Neural cell (in vitro differentiated cells): ENCODE data around the gene MARF1. TPM values are rescaled to one million over a fixed set of nuclear protein-coding genes. Genes with fewer than 3 reads are reported as not detected.
"Not testable (repeated sequence)": the region's sequence is repeated elsewhere in the genome, so short reads cannot be mapped to it uniquely, and the experiment has no call there.

Experiments used
- H2AFZ ChIP-seq: fragments of 200-600, 300-800 bp; sonication (generic), shearing (Covaris generic); 2 replicates; pipeline ENCODE4 v1.6.0; 2014; ENCODE audit warnings: low read depth, mild to moderate bottlenecking, antibody characterized with exemption, low read length, moderate library complexity
- H3F3A ChIP-seq: fragments of 200-600 bp; shearing (Covaris generic); 2 replicates; pipeline ENCODE4 v1.6.1; 2016; ENCODE audit warnings: mild to moderate bottlenecking, moderate library complexity, mixed read lengths, antibody characterized with exemption, low read length; ENCODE audit not compliant: insufficient read depth, poor library complexity, severe bottlenecking
- H3K27ac ChIP-seq: fragments of 200-600, 300-800 bp; sonication (generic), shearing (Covaris generic); 2 replicates; pipeline ENCODE4 v1.5.1; 2014; ENCODE audit warnings: mild to moderate bottlenecking, low read length, moderate library complexity
- H3K27me3 ChIP-seq: fragments of 300-800, 200-600 bp; sonication (generic), shearing (Covaris generic); 2 replicates; pipeline ENCODE4 v1.6.0; 2014; ENCODE audit warnings: mild to moderate bottlenecking, low read depth, low read length, moderate library complexity; ENCODE audit not compliant: insufficient read depth
- H3K36me3 ChIP-seq: fragments of 300-800, 200-600 bp; sonication (generic), shearing (Covaris generic); 2 replicates; pipeline ENCODE4 v1.5.1; 2014; ENCODE audit warnings: mild to moderate bottlenecking, antibody characterized with exemption, low read length, moderate library complexity; ENCODE audit not compliant: insufficient read depth
- H3K4me2 ChIP-seq: fragments of 300-800, 200-600 bp; sonication (generic), shearing (Covaris generic); 2 replicates; pipeline ENCODE4 v1.6.0; 2014; ENCODE audit warnings: mild to moderate bottlenecking, low read length
- H3K4me3 ChIP-seq: fragments of 300-800, 200-600 bp; sonication (generic), shearing (Covaris generic); 2 replicates; pipeline ENCODE4 v1.5.1; 2014; ENCODE audit warnings: mild to moderate bottlenecking, low read length, moderate library complexity
- H3K79me2 ChIP-seq: fragments of 200-600 bp; shearing (Covaris generic); replicated peaks from 2 replicates; pipeline ENCODE4 v1.6.0; 2014; ENCODE audit warnings: mild to moderate bottlenecking, low read length, moderate library complexity; ENCODE audit not compliant: insufficient read depth
- H3K9ac ChIP-seq: fragments of 300-800, 200-600 bp; sonication (generic), shearing (Covaris generic); 2 replicates; pipeline ENCODE4 v1.6.1; 2016; ENCODE audit warnings: mild to moderate bottlenecking, low read length, mixed read lengths
- H3K9me2 ChIP-seq: fragments of 200-600 bp; shearing (Covaris generic); 2 replicates; pipeline ENCODE4 v1.6.1; 2016; ENCODE audit warnings: mild to moderate bottlenecking, low read length, mixed read lengths; ENCODE audit not compliant: insufficient read depth
- H3K9me3 ChIP-seq: fragments of 200-600, 300-800 bp; sonication (generic), shearing (Covaris generic); 2 replicates; pipeline ENCODE4 v1.6.1; 2016; ENCODE audit warnings: mild to moderate bottlenecking, mixed run types, low read length, moderate library complexity, mixed read lengths
- H4K20me1 ChIP-seq: fragments of 200-600 bp; shearing (Covaris generic); 2 replicates; pipeline ENCODE4 v1.6.1; 2016; ENCODE audit warnings: mild to moderate bottlenecking, mixed run types; ENCODE audit not compliant: insufficient read depth
- CTCF ChIP-seq: fragments of 450-650 bp; IDR thresholded peaks from 2 replicates; pipeline ENCODE4 v1.5.1; 2014; ENCODE audit warnings: antibody characterized with exemption, mild to moderate bottlenecking, moderate library complexity; ENCODE audit not compliant: poor library complexity, severe bottlenecking
- EP300 ChIP-seq: fragments of 450-650 bp; conservative IDR thresholded peaks from 2 replicates; pipeline ENCODE4 v1.6.1; 2014; ENCODE audit warnings: antibody characterized with exemption, mild to moderate bottlenecking, moderate library complexity; ENCODE audit not compliant: poor library complexity, severe bottlenecking
- EZH2 ChIP-seq: fragments of 200-600, 300-800 bp; shearing (Covaris generic), sonication (generic); IDR thresholded peaks from 2 replicates; pipeline ENCODE4 v1.6.1; 2014; ENCODE audit warnings: antibody characterized with exemption, low read length, borderline replicate concordance, mild to moderate bottlenecking; ENCODE audit not compliant: insufficient read depth, poor library complexity, severe bottlenecking
- MXI1 ChIP-seq: fragments of 450-650 bp; conservative IDR thresholded peaks from 2 replicates; pipeline ENCODE4 v1.6.1; 2014; ENCODE audit warnings: antibody characterized with exemption, mild to moderate bottlenecking; ENCODE audit not compliant: poor library complexity, severe bottlenecking
- POLR2AphosphoS5 ChIP-seq: IDR thresholded peaks from 2 replicates; pipeline ENCODE4 v1.6.1; 2012
- RAD21 ChIP-seq: fragments of 450-650 bp; conservative IDR thresholded peaks from 2 replicates; pipeline ENCODE4 v1.6.1; 2014; ENCODE audit warnings: antibody characterized with exemption, mild to moderate bottlenecking, moderate library complexity
- SMC3 ChIP-seq: fragments of 450-650 bp; conservative IDR thresholded peaks from 2 replicates; pipeline ENCODE4 v1.6.1; 2014; ENCODE audit warnings: antibody characterized with exemption, mild to moderate bottlenecking, moderate library complexity; ENCODE audit not compliant: poor library complexity
- TAF1 ChIP-seq: IDR thresholded peaks from 2 replicates; pipeline ENCODE4 v1.6.1; 2012; ENCODE audit warnings: low read depth
- polyA plus RNA-seq: library from polyadenylated mRNA; depleted of rRNA; stranded (reverse); fragments of >200 nt; gene quantifications from 2 replicates; pipeline ENCODE4 v1.2.3, GENCODE V29; 2014

Gene MARF1
- polyA plus RNA-seq, 1 donor from 2014 or later, result 23.2 TPM

- Histone ChIP-seq H3K79me2 (no peaks in the 10 kb centered on the region), H3K4me2 (no peak overlapping the region), H3K27me3 (no peaks in the 10 kb centered on the region), H2AFZ (no peak overlapping the region), H3K36me3 (peaks cover 5% of the 10 kb centered on the region), H4K20me1 (no peaks in the 10 kb centered on the region), H3K27ac (no peak overlapping the region), H3K9me3 (no peaks in the 10 kb centered on the region), H3K9ac (no peak overlapping the region), H3F3A (no peaks in the 10 kb centered on the region), H3K9me2 (no peaks in the 10 kb centered on the region), H3K4me3 (no peak overlapping the region)
- TF ChIP-seq CTCF (no peak), MXI1 (no peak), EP300 (no peak), EZH2 (no peak), POLR2AphosphoS5 (no peak), RAD21 (no peak), SMC3 (no peak), TAF1 (no peak)
These were observed 71.4 kb downstream of the MARF1 start for GRCh38 chr16:15571557-15571956.

DNA sequence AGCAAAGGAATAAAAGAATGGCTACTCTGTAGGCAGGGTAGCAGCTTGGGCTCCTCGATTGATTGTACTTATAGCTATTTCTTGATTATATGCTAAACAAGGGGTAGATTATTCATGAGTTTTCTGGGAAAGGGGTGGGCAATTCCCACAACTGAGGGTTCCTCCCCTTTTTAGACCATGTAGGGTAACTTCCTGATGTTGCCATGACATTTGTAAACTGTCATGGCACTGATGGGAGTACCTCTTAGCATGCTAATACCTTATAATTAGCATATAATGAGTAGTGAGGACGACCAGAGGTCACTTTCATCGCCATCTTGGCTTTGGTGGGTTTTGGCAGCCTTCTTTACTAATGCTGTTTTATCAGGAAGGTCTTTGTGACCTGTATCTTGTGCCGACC, 72.3 kb downstream of the MARF1 start:
- H3K4me3 ChIP-seq, H3K9ac ChIP-seq, H3K9me2 ChIP-seq, H3F3A ChIP-seq, H3K36me3 ChIP-seq, H3K27ac ChIP-seq, H4K20me1 ChIP-seq, H3K27me3 ChIP-seq, H3K79me2 ChIP-seq, H3K4me2 ChIP-seq, H3K9me3 ChIP-seq, H2AFZ ChIP-seq: not testable (repeated sequence)

DNA sequence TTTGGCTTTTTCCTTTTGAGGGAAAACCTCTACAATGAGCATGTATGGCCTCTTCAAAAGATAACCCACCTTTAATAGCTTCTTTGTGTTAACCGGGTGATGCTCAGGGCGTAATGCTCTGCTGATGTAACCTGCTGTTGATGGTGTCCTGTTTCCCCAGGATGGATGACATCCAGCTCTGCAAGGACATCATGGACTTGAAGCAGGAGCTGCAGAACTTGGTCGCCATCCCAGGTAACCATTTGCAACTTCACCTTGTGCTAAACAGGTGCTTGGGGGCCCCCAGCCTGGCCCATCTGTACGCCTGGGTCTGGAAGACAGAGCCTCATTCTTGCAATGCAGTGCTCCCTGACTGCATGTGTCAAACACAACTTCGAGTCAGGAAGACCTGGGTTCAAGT, 75.1 kb downstream of the MARF1 start:
- no peak overlapping the region for H3K27ac ChIP-seq
- no peaks in the 10 kb centered on the region for H3F3A ChIP-seq
- TF ChIP-seq SMC3, result no peak
- no peaks in the 10 kb centered on the region for H3K9me2 ChIP-seq
- H3K4me2 ChIP-seq, result no peak overlapping the region
- no peak overlapping the region for H2AFZ ChIP-seq
- H3K79me2 ChIP-seq, result no peaks in the 10 kb centered on the region
- H3K9me3 ChIP-seq, result no peaks in the 10 kb centered on the region
- H3K9ac ChIP-seq, result no peak overlapping the region
- no peaks in the 10 kb centered on the region for H4K20me1 ChIP-seq
- no peaks in the 10 kb centered on the region for H3K27me3 ChIP-seq
- H3K4me3 ChIP-seq, result no peak overlapping the region
- peaks cover 5% of the 10 kb centered on the region for H3K36me3 ChIP-seq

DNA sequence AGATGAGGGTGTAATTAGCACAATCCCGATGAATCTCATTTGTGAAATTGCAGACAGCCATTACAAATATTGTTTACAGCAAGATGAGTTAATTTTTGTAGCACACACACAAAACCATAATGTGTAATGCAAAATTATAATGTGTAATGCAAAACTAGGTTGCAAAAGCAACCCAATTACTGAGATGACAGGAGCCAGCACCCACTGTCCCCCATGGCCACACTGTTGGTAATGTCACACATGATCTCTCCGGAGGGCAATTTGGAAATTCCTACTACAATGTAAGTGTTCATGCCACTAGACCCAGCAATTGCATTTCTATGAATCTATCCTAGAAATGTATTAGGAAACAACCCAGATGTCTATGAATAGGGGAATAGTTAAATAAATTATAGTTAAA, 76.9 kb downstream of the MARF1 start:
- Histone ChIP-seq H3K9me2 (no peaks in the 10 kb centered on the region), H3F3A (no peaks in the 10 kb centered on the region), H3K9ac (no peak overlapping the region), H3K27me3 (no peaks in the 10 kb centered on the region), H3K4me2 (no peak overlapping the region), H4K20me1 (no peaks in the 10 kb centered on the region), H3K79me2 (no peaks in the 10 kb centered on the region), H3K9me3 (no peaks in the 10 kb centered on the region), H2AFZ (no peak overlapping the region), H3K36me3 (peaks cover 5% of the 10 kb centered on the region), H3K27ac (no peak overlapping the region), H3K4me3 (no peak overlapping the region)
- no peak for TF ChIP-seq MXI1
- no peak for TF ChIP-seq RAD21
- no peak for TF ChIP-seq CTCF
- TF ChIP-seq TAF1, result no peak
- TF ChIP-seq EZH2, result no peak
